ENCODE data around the gene CDH12.
"Not testable (repeated sequence)": the region's sequence is repeated elsewhere in the genome, so short reads cannot be mapped to it uniquely, and the experiment has no call there.

CDH12 gene

GRCh38 chr5:22852807-22853660, at the start of gene CDH12:
TSS of gene CDH12 (minus strand) at chr5:22853344.
- DNase-seq: no peak

DNA sequence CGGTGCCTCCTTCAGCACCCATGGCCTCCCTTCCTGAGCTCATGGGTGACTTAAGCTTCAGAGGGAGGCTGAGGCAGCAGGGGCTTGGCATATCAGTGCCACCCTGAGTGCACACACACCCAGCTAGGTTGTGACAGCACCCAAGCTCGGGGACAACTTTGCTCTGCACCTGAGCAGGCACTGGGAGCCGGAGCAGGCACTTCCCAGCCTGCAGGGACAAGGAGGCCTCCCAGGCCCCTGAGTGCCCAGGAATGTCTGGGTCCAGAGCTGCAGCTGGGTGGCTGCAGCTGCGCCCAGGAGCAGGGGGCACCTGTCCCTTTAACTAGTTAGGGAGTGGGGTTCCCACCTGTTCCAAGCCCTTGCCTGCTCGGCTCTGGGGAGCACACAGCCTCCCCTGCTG, 48.7 kb upstream of the CDH12 start:
- no peak for DNase-seq

GRCh38 chr5:22900801-22901310, 47.7 kb upstream of the CDH12 start:
- no peak for DNase-seq

DNA sequence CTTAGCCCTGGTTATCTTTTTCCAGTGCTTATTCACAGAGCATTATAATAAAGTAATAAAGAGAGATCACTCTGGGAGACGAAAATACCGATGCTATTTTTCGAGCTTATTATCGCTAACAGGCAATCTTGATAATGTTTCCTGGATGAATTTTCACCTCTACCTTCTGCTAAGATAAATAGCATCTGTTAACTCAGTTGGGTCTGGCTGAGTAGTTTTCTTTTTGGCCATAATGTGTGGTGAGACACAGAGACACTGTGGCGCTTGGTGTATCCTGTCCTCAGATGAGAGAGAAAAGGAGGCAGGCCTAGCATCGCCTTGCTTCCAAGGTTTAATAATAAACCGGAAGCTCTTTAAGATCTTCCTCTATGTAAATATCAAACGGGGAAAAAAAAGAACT, 46.2 kb upstream of the CDH12 start:
- DNase-seq: no peak

DNA sequence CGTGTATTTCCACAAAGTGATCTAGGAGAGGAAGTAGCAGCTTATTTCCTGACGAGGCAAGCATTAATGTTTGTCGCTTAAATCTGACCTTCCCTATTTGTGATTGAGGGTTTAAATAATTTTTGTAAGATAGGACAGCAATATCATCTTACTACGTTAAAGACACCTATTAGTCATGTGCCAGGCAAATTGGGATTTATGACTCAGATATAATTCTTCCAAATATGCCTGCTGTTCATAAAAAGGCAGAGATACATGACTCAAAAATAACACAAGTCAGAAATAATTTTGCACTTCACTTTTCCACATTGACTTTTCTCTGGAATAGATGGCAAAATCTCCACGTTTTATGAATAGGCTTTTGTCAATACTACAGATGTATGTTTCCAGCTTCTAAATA, 43.0 kb upstream of the CDH12 start:
- DNase-seq: no peak

- DNase-seq: no peak
Observed at GRCh38 chr5:22892441-22892840, 39.3 kb upstream of the CDH12 start.

GRCh38 chr5:22889720-22890119, 36.6 kb upstream of the CDH12 start:
- no peak for DNase-seq

- no peak for DNase-seq
Observed at GRCh38 chr5:22887566-22887965, 34.4 kb upstream of the CDH12 start.

DNA sequence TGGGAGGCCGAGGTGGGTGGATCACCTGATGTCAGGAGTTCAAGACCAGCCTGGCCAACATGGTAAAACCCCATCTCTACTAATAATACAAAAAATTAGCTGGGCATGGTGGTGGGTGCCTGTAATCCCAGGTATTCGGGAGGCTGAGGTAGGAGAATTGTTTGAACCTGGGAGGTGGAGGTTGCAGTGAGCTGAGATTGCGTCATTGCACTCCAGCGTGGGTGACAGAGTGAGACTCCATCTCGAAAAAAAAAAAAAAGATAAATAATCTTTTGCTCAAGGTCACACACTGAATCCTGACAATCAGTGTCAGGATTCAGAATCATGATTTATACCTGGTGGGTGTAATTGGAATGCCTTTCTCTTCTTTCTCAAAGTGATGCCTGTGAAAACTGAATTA, 5.8 kb upstream of the CDH12 start:
- not testable (repeated sequence) for DNase-seq

- DNase-seq: no peak
Observed at GRCh38 chr5:22855824-22856223, 2.7 kb upstream of the CDH12 start.

DNA sequence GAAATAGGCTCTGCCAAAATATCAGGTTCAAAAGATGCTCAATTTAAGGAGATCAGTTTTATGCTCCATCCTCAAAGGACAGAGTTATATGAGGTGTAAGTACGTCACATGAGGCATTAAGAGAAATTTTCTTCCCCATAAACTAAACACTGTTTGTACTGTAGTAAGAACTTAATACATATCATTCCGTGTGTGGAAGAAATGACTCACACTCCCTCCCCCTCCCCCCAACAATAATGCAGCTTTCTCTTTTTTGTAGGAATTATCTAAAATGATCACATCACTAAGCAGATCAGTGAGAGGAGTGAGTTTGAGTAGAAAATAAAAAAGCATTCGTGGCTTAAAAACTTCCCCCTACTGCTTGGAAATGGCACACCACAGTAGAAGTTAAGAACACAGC, 2.2 kb downstream of the CDH12 start:
- no peak for DNase-seq

DNA sequence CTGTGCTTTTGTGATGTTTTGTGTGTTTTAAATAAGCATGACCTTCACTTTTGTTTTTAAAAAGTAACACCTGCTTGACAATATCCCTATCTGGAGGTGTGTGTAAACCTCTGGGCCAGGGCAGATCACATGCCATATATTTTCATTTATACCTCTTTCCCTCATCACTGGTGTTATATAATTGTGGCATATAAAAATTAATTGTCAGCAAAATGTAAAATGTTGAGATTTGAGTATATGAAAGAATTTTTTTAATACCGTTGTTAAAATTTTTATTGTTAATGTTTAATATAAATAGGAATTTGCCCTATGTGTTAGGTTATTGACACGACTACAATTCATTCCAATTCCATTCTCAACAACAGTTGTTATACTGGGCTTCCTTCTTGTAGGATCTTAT, 6.5 kb downstream of the CDH12 start:
- DNase-seq: no peak

GRCh38 chr5:22844636-22845035, 8.5 kb downstream of the CDH12 start:
- DNase-seq: no peak

GRCh38 chr5:22844155-22844554, 9.0 kb downstream of the CDH12 start:
- DNase-seq: no peak

GRCh38 chr5:22842574-22842973, 10.6 kb downstream of the CDH12 start:
- no peak for DNase-seq

DNA sequence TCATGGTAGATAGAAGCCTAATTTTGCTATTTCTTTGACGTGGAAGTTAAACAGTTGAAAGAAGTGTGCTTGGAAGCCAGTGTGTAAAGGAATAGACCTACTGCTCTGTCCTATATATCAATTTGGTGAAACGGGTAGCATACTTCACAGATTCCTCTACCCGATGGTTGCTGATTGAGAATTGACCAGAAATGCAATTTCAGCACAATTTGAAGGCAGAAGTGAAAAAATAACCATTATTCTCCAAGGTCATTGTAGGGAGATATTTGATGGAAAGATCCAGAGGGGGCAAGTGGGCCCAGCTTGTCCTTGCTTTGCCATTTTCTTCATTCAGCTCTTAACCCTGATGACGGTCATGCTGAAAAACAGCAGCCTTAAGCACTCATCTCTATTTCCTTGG, 15.3 kb downstream of the CDH12 start:
- no peak for DNase-seq

DNA sequence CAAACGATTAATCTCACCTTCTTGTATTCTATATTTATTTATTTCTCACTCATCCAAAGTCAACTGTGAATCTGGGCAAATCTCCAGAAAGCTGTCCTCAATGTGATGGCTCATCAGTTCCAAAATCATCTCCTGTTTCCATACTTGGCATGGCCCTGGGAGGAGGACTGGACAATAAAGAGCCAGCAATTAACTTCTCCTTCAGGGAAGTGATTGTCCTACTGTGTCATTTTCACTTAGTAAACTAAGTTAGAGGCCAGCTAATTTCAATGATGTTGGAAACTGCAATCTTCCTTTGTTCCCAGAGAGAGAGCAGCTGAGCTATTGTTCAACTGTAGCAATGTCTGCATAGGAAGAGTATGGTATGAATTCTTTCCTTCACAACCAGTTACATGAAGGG, 17.5 kb downstream of the CDH12 start:
- no peak for DNase-seq

DNA sequence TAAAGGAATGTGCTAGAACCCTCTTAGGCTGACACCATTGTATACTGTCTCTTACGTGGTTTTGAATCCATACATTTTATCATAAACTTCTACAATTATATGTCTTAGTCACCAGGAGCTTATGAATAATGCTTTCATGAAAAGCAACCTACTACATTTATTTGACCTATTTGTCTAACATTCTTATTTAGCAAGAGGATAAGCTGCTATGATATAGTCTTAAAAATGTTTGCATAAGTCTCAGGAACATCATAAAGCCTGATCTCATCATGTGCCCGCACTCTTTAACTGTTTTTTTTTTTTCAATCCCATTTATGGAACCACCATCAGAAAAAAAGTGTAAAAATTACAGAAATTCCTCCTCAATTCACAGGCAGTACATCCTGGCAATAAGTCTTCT, 59.7 kb downstream of the CDH12 start:
- no peak for DNase-seq

- no peak for DNase-seq
Observed at GRCh38 chr5:22787807-22788206, 65.3 kb downstream of the CDH12 start.

DNA sequence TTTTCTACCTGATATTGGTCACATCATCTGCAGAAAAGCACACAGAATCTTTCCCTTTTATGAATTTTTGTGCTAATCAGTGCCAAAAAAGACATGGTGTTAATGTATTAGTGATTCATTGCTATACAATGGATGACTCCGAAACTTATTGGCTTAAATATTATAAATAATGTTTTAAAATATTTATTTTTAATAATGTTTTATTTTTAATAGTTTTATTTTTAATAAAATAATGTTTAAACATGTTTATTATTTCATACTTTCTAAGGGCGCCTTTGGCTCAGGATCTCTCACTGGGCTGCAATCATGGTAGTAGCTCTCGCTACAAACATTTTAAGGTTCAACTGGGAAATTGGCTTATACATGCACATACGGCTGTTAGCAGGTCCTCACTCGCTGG, 65.7 kb downstream of the CDH12 start:
- DNase-seq: no peak

DNA sequence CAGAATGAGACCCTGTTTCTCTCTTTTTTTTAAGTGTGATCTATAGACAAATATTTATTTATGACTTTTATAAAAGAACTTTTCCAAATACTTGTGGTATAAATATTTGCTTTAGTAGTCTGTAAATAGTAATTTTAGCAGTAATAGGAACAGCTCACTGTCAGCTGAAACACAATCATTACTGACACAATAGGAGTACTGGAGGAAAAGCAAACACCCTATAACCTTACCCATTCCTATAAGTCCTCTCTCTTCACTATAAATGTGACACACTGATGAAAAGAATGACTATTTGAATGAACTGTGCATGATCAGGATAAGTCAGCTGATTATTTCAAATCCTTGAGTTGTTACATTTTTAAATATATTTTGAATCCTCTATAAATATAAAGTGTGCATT, 72.4 kb downstream of the CDH12 start:
- DNase-seq: no peak

DNA sequence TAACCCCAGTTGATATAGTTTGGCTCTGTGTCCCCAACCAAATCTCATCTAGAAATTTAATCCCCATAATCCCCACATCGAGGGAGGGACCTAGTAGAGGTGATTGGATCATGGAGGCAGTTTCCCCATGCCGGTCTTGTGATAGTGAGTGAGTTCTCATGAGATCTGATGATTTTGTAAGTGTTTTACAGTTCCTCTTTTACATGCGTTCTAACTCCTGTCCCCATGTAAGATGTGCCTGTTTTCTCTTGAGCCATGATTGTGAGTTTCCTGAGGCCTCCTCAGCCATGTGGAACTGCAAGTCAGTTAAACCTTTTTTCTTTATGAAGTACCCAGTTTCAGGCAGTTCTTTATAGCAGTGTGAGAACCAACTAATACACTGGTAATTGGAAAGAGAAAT, 73.6 kb downstream of the CDH12 start:
- DNase-seq: no peak

- DNase-seq: no peak
Observed at GRCh38 chr5:22776285-22776684, 76.9 kb downstream of the CDH12 start.

DNA sequence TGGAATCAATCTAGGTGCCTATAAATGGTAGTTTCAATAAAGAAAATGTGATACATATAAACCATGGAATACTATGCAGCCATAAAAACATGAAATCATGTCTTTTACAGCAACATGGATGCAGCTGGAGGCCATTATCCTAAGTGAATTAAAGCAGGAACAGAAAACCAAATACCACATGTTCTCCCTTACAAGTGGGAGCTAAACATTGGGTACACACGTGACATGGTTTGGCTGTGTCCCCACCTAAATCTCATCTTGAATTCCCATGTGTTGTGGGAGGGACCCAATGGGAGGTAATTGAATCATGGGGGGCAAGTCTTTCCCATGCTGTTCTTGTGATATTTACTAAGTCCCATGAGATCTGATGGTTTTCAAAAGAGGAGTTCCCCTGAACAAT, 78.9 kb downstream of the CDH12 start:
- DNase-seq: not testable (repeated sequence)

DNA sequence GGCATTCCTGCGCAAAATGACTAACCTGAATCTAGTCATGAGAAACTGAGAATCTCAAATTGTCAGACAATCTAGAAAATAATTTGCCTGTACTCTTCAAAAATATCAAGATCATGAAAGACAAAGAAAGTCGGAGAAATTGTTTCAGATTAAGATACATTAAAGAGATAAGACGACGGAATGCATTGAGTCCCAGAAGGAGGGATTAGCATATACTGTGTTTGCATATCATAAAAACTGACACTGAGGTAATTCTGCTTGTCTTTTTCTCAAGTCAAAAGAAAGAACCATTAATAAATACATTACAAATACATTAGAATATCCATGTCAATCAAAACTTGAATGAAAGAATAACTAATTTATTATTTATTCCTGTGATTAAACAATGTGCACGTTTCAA, 88.4 kb downstream of the CDH12 start:
- DNase-seq: no peak
